CD8-positive, alpha-beta memory T cell (primary cell): Measurements from ENCODE around the gene NTM. TPM values are rescaled to one million over a fixed set of nuclear protein-coding genes. Genes with fewer than 3 reads are reported as not detected.

Experiments used
- CTCF ChIA-PET: fragments of 350-600 bp; sonication (Branson Sonifier 250); formaldehyde crosslinking; loops from one replicate; lab custom pipeline; 2021; ENCODE audit warnings: antibody characterized with exemption; lab: Charles Lee
- POLR2A ChIA-PET: fragments of 350-600 bp; sonication (Branson Sonifier 250); formaldehyde crosslinking; loops from one replicate; lab custom pipeline; 2021; ENCODE audit warnings: antibody characterized with exemption; lab: Charles Lee
- DNase-seq, 5 donors: peaks; one replicate each; pipeline versions ENCODE4 v3.0.0 to v3.0.0-alpha.2; 2020 to 2022; ENCODE audit warnings: mixed read lengths in 1 of 5
- H3K27ac ChIP-seq: one replicate; pipeline ENCODE4 v1.7.0; 2013; ENCODE audit warnings: low read depth, mild to moderate bottlenecking, low read length, moderate library complexity
- H3K27me3 ChIP-seq: 2 replicates; pipeline ENCODE4 v1.7.0; 2013; ENCODE audit warnings: low read length, mild to moderate bottlenecking; ENCODE audit not compliant: insufficient read depth, poor library complexity, severe bottlenecking
- H3K36me3 ChIP-seq: 2 replicates; pipeline ENCODE4 v1.7.0; 2013; ENCODE audit warnings: mild to moderate bottlenecking, low read length, moderate library complexity; ENCODE audit not compliant: insufficient read depth
- H3K4me1 ChIP-seq: 2 replicates; pipeline ENCODE4 v1.7.0; 2013; ENCODE audit warnings: mild to moderate bottlenecking, low read length, moderate library complexity; ENCODE audit not compliant: insufficient read depth
- H3K4me3 ChIP-seq: 2 replicates; pipeline ENCODE4 v1.7.0; 2013; ENCODE audit warnings: mild to moderate bottlenecking, low read length
- H3K9me3 ChIP-seq: 2 replicates; pipeline ENCODE4 v1.7.0; 2013; ENCODE audit warnings: mild to moderate bottlenecking, low read length
- H3K27ac Mint-ChIP-seq, 8 donors: one replicate each; pipeline ENCODE4 v1.8.0; 2020 to 2021; ENCODE audit warnings: mixed read lengths in 8 of 8, mild to moderate bottlenecking in 6 of 8, inconsistent platforms in 3 of 8, moderate library complexity in 3 of 8
- H3K27me3 Mint-ChIP-seq, 2 donors: one replicate each; pipeline ENCODE4 v1.8.0; 2020 to 2021; ENCODE audit warnings: mixed read lengths in 2 of 2, mild to moderate bottlenecking in 1 of 2, moderate library complexity in 1 of 2
- H3K36me3 Mint-ChIP-seq, 3 donors: one replicate each; pipeline ENCODE4 v1.8.0; 2020 to 2021; ENCODE audit warnings: mixed read lengths in 3 of 3, inconsistent platforms in 1 of 3, mild to moderate bottlenecking in 1 of 3
- H3K4me1 Mint-ChIP-seq, 3 donors: one replicate each; pipeline ENCODE4 v1.8.0; 2020 to 2021; ENCODE audit warnings: mixed read lengths in 3 of 3, inconsistent platforms in 1 of 3, mild to moderate bottlenecking in 1 of 3
- H3K4me3 Mint-ChIP-seq, 7 donors: one replicate each; pipeline ENCODE4 v1.8.0; 2020 to 2021; ENCODE audit warnings: mixed read lengths in 7 of 7, mild to moderate bottlenecking in 6 of 7, moderate library complexity in 4 of 7, inconsistent platforms in 2 of 7
- H3K9me3 Mint-ChIP-seq, 5 donors: one replicate each; pipeline ENCODE4 v1.8.0; 2020 to 2022; ENCODE audit warnings: mixed read lengths in 5 of 5, mild to moderate bottlenecking in 3 of 5, moderate library complexity in 2 of 5, inconsistent platforms in 1 of 5
- polyA plus RNA-seq: library from polyadenylated mRNA; unstranded; fragments of 300-500 nt; fragmentation: Illumina TruSeq; gene quantifications from one replicate; pipeline ENCODE4 v1.2.3, GENCODE V29; 2021
- total RNA-seq, 2 experiments: library from RNA; stranded (reverse); gene quantifications; one replicate each; pipeline ENCODE4 v1.2.3, GENCODE V29; 2021

The NTM gene
- total and polyA plus RNA-seq, 3 experiments from 2014 or later, result not detected

GRCh38 chr11:131966667-131967066 lies 596.3 kb downstream of the NTM start:
- peak overlapping the region in 1 of 8 donors; percentile 5 for H3K27ac Mint-ChIP-seq
- Histone ChIP-seq H3K27me3 (no peaks in the 10 kb centered on the region), H3K27ac (no peak overlapping the region), H3K9me3 (no peaks in the 10 kb centered on the region), H3K4me1 (no peaks in the 10 kb centered on the region), H3K36me3 (no peaks in the 10 kb centered on the region), H3K4me3 (no peak overlapping the region)
- ChIA-PET POLR2A (no interaction called here), CTCF (no interaction called here)
- H3K9me3 Mint-ChIP-seq, result peaks cover 0 to 6% (median 0%) of the 10 kb centered on the region in 5 donors
- H3K27me3 Mint-ChIP-seq, result no peaks in the 10 kb centered on the region
- no peaks in the 10 kb centered on the region for H3K4me1 Mint-ChIP-seq
- no peak for DNase-seq
- H3K4me3 Mint-ChIP-seq, result peak overlapping the region in 1 of 7 donors; percentile 42
- H3K36me3 Mint-ChIP-seq, result no peaks in the 10 kb centered on the region

GRCh38 chr11:131969261-131969660 lies 598.8 kb downstream of the NTM start:
- no peak overlapping the region for H3K27ac Mint-ChIP-seq
- DNase-seq, result no peak
- ChIA-PET POLR2A (no interaction called here), CTCF (no interaction called here)
- Histone ChIP-seq H3K4me1 (no peaks in the 10 kb centered on the region), H3K4me3 (no peak overlapping the region), H3K9me3 (no peaks in the 10 kb centered on the region), H3K27ac (no peak overlapping the region), H3K36me3 (no peaks in the 10 kb centered on the region), H3K27me3 (no peaks in the 10 kb centered on the region)
- no peaks in the 10 kb centered on the region for H3K4me1 Mint-ChIP-seq
- H3K4me3 Mint-ChIP-seq, result no peak overlapping the region
- H3K36me3 Mint-ChIP-seq, result no peaks in the 10 kb centered on the region
- no peaks in the 10 kb centered on the region for H3K27me3 Mint-ChIP-seq
- peaks cover 0 to 6% (median under 1%) of the 10 kb centered on the region in 5 donors for H3K9me3 Mint-ChIP-seq

GRCh38 chr11:131973061-131973460 lies 602.6 kb downstream of the NTM start:
- H3K27me3 ChIP-seq, result no peaks in the 10 kb centered on the region
- no peaks in the 10 kb centered on the region for H3K36me3 ChIP-seq
- Mint-ChIP-seq H3K27ac (no peak overlapping the region), H3K27me3 (no peaks in the 10 kb centered on the region), H3K4me3 (no peak overlapping the region), H3K9me3 (peaks cover 0 to 4% (median 2%) of the 10 kb centered on the region in 5 donors), H3K36me3 (no peaks in the 10 kb centered on the region), H3K4me1 (no peaks in the 10 kb centered on the region)
- POLR2A ChIA-PET, result no interaction called here
- CTCF ChIA-PET, result no interaction called here
- no peak overlapping the region for H3K27ac ChIP-seq
- no peak overlapping the region for H3K4me3 ChIP-seq
- H3K9me3 ChIP-seq, result no peaks in the 10 kb centered on the region
- no peaks in the 10 kb centered on the region for H3K4me1 ChIP-seq
- DNase-seq, result no peak

DNA sequence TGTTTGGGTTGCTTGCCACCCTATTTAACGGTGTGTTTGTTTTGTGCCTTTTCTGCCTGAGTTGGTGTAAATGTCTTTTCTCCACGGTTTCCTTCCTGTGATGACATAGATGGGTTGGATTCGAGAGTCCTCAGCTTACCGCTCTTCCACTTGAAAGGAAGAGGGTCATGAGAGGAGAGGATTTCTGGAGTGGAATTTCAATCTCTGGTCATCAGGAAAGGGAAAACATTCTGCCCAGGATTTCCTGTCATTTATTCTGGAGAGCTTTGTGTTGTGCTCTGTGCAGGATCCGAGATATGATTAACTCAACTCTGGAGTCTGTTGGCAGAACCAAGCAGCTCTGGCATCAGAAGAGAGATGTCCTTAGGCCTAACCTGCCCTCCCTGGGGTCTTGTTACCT lies 605.2 kb downstream of the NTM start:
- no peak overlapping the region for H3K4me3 Mint-ChIP-seq
- no peaks in the 10 kb centered on the region for H3K4me1 Mint-ChIP-seq
- CTCF ChIA-PET, result no interaction called here
- no peak for DNase-seq
- Histone ChIP-seq H3K4me1 (no peaks in the 10 kb centered on the region), H3K9me3 (no peaks in the 10 kb centered on the region), H3K4me3 (no peak overlapping the region), H3K36me3 (no peaks in the 10 kb centered on the region), H3K27ac (no peak overlapping the region), H3K27me3 (no peaks in the 10 kb centered on the region)
- H3K27me3 Mint-ChIP-seq, result peaks cover 0 to 4% of the 10 kb centered on the region in 2 donors
- POLR2A ChIA-PET, result no interaction called here
- H3K27ac Mint-ChIP-seq, result no peak overlapping the region
- H3K9me3 Mint-ChIP-seq, result peaks cover 0 to 4% (median 4%) of the 10 kb centered on the region in 5 donors
- H3K36me3 Mint-ChIP-seq, result no peaks in the 10 kb centered on the region

DNA sequence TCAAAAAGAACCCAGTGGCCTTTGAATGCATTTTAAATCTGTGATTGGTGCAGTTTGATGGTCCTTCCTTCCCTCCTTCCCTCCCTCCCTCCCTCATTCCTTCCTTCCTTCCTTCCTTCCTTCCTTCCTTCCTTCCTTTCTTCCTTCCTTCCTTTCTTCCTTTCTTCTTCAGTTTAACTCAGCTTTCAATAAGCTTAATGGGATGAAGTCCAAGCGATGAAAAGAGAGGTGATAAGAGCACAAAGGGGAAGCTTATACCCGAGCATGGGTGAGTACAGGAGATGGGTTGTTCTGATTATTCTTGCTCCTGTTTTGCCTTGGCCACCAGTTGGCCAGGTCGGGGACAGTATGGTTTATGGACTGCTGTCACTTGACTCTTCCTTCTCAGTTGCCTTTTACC lies 605.6 kb downstream of the NTM start:
- Histone ChIP-seq H3K4me3 (no peak overlapping the region), H3K27ac (no peak overlapping the region), H3K4me1 (no peaks in the 10 kb centered on the region), H3K27me3 (no peaks in the 10 kb centered on the region), H3K36me3 (no peaks in the 10 kb centered on the region), H3K9me3 (no peaks in the 10 kb centered on the region)
- no peaks in the 10 kb centered on the region for H3K4me1 Mint-ChIP-seq
- ChIA-PET CTCF (no interaction called here), POLR2A (no interaction called here)
- no peak overlapping the region for H3K27ac Mint-ChIP-seq
- no peak overlapping the region for H3K4me3 Mint-ChIP-seq
- no peaks in the 10 kb centered on the region for H3K36me3 Mint-ChIP-seq
- H3K27me3 Mint-ChIP-seq, result peaks cover 0 to 4% of the 10 kb centered on the region in 2 donors
- DNase-seq, result no peak
- peaks cover 0 to 4% (median 2%) of the 10 kb centered on the region in 5 donors for H3K9me3 Mint-ChIP-seq

DNA sequence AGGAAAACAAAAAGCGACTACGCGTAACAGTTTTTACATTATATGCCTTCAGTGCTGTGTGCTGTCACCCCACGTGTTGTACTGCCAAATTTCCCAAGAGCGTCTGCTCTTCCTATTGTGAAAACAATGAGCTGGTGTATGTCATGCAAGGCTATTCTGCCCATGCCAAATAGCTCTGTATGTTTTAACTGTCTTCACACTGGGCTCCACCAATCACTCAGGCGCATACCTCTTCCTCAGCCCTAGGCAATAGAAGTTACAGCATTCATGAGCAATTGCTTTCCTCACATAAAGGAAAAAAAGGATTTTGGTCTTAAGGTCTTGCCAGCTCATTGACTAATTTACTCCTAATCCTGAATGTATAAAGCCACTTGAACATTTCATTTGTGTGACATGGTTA lies 606.8 kb downstream of the NTM start:
- Histone ChIP-seq H3K27ac (no peak overlapping the region), H3K27me3 (no peaks in the 10 kb centered on the region), H3K9me3 (no peaks in the 10 kb centered on the region), H3K4me1 (no peaks in the 10 kb centered on the region), H3K4me3 (no peak overlapping the region), H3K36me3 (no peaks in the 10 kb centered on the region)
- Mint-ChIP-seq H3K9me3 (peaks cover 0 to 4% (median 2%) of the 10 kb centered on the region in 5 donors), H3K27ac (no peak overlapping the region), H3K36me3 (no peaks in the 10 kb centered on the region), H3K4me3 (no peak overlapping the region), H3K4me1 (no peaks in the 10 kb centered on the region), H3K27me3 (peaks cover 0 to 4% of the 10 kb centered on the region in 2 donors)
- CTCF ChIA-PET, result no interaction called here
- no peak for DNase-seq
- POLR2A ChIA-PET, result no interaction called here

DNA sequence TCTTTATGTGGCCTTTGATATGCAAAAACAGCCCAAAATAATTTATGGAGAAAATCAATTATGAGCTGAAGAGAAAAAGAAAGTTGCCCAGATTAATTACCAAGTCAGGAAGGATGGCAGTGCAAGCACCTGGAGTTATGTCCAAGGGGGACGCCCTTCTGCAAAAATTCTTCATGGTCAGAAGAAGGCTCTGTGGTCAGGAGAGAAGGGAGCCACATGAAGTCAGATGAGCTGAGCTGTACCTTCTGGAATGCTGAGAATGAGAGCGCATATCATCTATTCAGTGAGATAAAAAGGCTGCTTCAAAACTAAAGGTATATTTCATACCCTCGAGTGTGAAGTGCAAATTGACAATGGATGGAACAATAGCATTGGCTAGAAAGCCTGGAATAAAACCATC lies 607.4 kb downstream of the NTM start:
- no peak overlapping the region for H3K4me3 ChIP-seq
- H3K36me3 Mint-ChIP-seq, result no peaks in the 10 kb centered on the region
- no peak overlapping the region for H3K4me3 Mint-ChIP-seq
- no peak overlapping the region for H3K27ac Mint-ChIP-seq
- H3K9me3 Mint-ChIP-seq, result peaks cover 0 to 4% (median 2%) of the 10 kb centered on the region in 5 donors
- ChIA-PET POLR2A (no interaction called here), CTCF (no interaction called here)
- DNase-seq, result no peak
- peaks cover 0 to 4% of the 10 kb centered on the region in 2 donors for H3K27me3 Mint-ChIP-seq
- no peak overlapping the region for H3K27ac ChIP-seq
- H3K9me3 ChIP-seq, result no peaks in the 10 kb centered on the region
- H3K27me3 ChIP-seq, result no peaks in the 10 kb centered on the region
- H3K4me1 ChIP-seq, result no peaks in the 10 kb centered on the region
- H3K36me3 ChIP-seq, result no peaks in the 10 kb centered on the region
- H3K4me1 Mint-ChIP-seq, result no peaks in the 10 kb centered on the region

- Mint-ChIP-seq H3K27me3 (peaks cover 0 to 4% of the 10 kb centered on the region in 2 donors), H3K9me3 (peaks cover 0 to 4% (median 2%) of the 10 kb centered on the region in 5 donors), H3K36me3 (no peaks in the 10 kb centered on the region), H3K27ac (no peak overlapping the region), H3K4me1 (no peaks in the 10 kb centered on the region), H3K4me3 (no peak overlapping the region)
- no peaks in the 10 kb centered on the region for H3K4me1 ChIP-seq
- H3K4me3 ChIP-seq, result no peak overlapping the region
- no peak for DNase-seq
- no peaks in the 10 kb centered on the region for H3K9me3 ChIP-seq
- H3K27me3 ChIP-seq, result no peaks in the 10 kb centered on the region
- no peak overlapping the region for H3K27ac ChIP-seq
- CTCF ChIA-PET, result no interaction called here
- POLR2A ChIA-PET, result no interaction called here
- no peaks in the 10 kb centered on the region for H3K36me3 ChIP-seq
Measured at GRCh38 chr11:131978351-131978750, 607.9 kb downstream of the NTM start.

- Mint-ChIP-seq H3K27ac (no peak overlapping the region), H3K4me1 (no peaks in the 10 kb centered on the region), H3K9me3 (peaks cover 0 to 7% (median 2%) of the 10 kb centered on the region in 5 donors), H3K4me3 (no peak overlapping the region), H3K27me3 (peaks cover 0 to 4% of the 10 kb centered on the region in 2 donors), H3K36me3 (no peaks in the 10 kb centered on the region)
- no peak for DNase-seq
- ChIA-PET POLR2A (no interaction called here), CTCF (no interaction called here)
- H3K27ac ChIP-seq, result no peak overlapping the region
- no peaks in the 10 kb centered on the region for H3K36me3 ChIP-seq
- H3K4me3 ChIP-seq, result no peak overlapping the region
- no peaks in the 10 kb centered on the region for H3K27me3 ChIP-seq
- no peaks in the 10 kb centered on the region for H3K4me1 ChIP-seq
- H3K9me3 ChIP-seq, result no peaks in the 10 kb centered on the region
Measured at GRCh38 chr11:131979364-131979763, 608.9 kb downstream of the NTM start.
